Activated T-cell treated with anti-CD3 and anti-CD28 coated beads, Interleukin-2, amount 50 U/mL, for 72 hours (primary cell): ENCODE data around the gene CADM1. TPM values are rescaled to one million over a fixed set of nuclear protein-coding genes. Genes with fewer than 3 reads are reported as not detected.

Experiments
- ATAC-seq, 2 donors: fragments of 150-1000 bp; cut with Tn5 transposase; replicated peaks in 1 of 2; 2 replicates each; pipeline ENCODE4 v1.10.0; 2021; ENCODE audit warnings: moderate library complexity in 2 of 2, mild to moderate bottlenecking in 1 of 2
- DNase-seq, 2 donors: peaks; one replicate each; pipeline ENCODE4 v3.0.0; 2021 to 2022; ENCODE audit warnings: mixed read lengths in 1 of 2
- H3K27ac Mint-ChIP-seq: one replicate; pipeline ENCODE4 v1.8.0; 2022; ENCODE audit warnings: mild to moderate bottlenecking, moderate library complexity, mixed read lengths
- H3K27me3 Mint-ChIP-seq: one replicate; pipeline ENCODE4 v1.8.0; 2022; ENCODE audit warnings: low read depth, mixed read lengths
- H3K36me3 Mint-ChIP-seq, 2 donors: one replicate each; pipeline ENCODE4 v1.8.0; 2022; ENCODE audit warnings: mixed read lengths in 2 of 2, mild to moderate bottlenecking in 1 of 2; ENCODE audit not compliant: insufficient read depth in 2 of 2
- H3K4me1 Mint-ChIP-seq: one replicate; pipeline ENCODE4 v1.8.0; 2022; ENCODE audit warnings: low read depth, mixed read lengths
- H3K4me3 Mint-ChIP-seq, 2 donors: one replicate each; pipeline ENCODE4 v1.8.0; 2022; ENCODE audit warnings: mild to moderate bottlenecking in 2 of 2, mixed read lengths in 2 of 2, moderate library complexity in 2 of 2
- H3K9me3 Mint-ChIP-seq, 2 donors: one replicate each; pipeline ENCODE4 v1.8.0; 2022; ENCODE audit warnings: mixed read lengths in 2 of 2
- total RNA-seq, 2 donors: library from RNA; stranded (reverse); gene quantifications; one replicate each; pipeline ENCODE4 v1.2.3, GENCODE V29; 2022

The CADM1 gene
- total RNA-seq, 2 donors from 2014 or later: 1.7 to 2.1 TPM

GRCh38 chr11:115220911-115221310 lies 283.3 kb downstream of the CADM1 start:
- H3K36me3 Mint-ChIP-seq: no peaks in the 10 kb centered on the region

GRCh38 chr11:115220423-115220822 lies 283.8 kb downstream of the CADM1 start:
- Mint-ChIP-seq H3K36me3 (no peaks in the 10 kb centered on the region), H3K27me3 (peaks cover 37% of the 10 kb centered on the region), H3K4me3 (no peak overlapping the region), H3K27ac (no peak overlapping the region), H3K4me1 (peaks cover 24% of the 10 kb centered on the region), H3K9me3 (peaks cover 0 to 1% of the 10 kb centered on the region in 2 donors)
- ATAC-seq: no peak
- DNase-seq: no peak

More at GRCh38 chr11:115220911-115221310, 283.3 kb downstream of the CADM1 start:
- ATAC-seq: no peak
- Mint-ChIP-seq H3K9me3 (peaks cover 0 to 1% of the 10 kb centered on the region in 2 donors), H3K4me3 (peak overlapping the region in 1 of 2 donors; percentile 79), H3K4me1 (peaks cover 24% of the 10 kb centered on the region), H3K27ac (no peak overlapping the region), H3K27me3 (peaks cover 40% of the 10 kb centered on the region)
- no peak for DNase-seq

DNA sequence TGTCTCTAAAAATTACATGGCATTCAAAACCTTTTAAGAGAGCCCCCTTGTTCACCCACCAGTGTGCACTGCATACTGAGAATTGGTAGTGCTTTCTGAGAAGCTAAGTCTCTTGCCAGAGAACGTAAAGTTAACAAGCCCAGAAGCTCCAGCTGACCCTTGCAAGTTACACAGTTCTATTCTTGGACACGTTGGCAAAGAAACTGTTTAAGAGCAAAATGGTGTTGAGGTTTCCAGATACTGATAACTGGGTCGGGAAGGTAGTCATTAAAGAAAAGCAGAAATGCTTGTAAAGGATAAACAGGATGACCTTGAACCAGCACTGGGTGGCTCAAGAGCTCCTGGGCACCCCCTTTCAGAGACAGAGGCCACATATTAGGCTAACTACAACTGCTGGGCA lies 284.8 kb downstream of the CADM1 start:
- no peak overlapping the region for H3K4me3 Mint-ChIP-seq
- H3K9me3 Mint-ChIP-seq: peaks cover 0 to 1% of the 10 kb centered on the region in 2 donors
- no peak overlapping the region for H3K27ac Mint-ChIP-seq
- H3K4me1 Mint-ChIP-seq: peaks cover 24% of the 10 kb centered on the region
- ATAC-seq (no peak), DNase-seq (no peak)
- H3K36me3 Mint-ChIP-seq: no peaks in the 10 kb centered on the region
- peaks cover 27% of the 10 kb centered on the region for H3K27me3 Mint-ChIP-seq

DNA sequence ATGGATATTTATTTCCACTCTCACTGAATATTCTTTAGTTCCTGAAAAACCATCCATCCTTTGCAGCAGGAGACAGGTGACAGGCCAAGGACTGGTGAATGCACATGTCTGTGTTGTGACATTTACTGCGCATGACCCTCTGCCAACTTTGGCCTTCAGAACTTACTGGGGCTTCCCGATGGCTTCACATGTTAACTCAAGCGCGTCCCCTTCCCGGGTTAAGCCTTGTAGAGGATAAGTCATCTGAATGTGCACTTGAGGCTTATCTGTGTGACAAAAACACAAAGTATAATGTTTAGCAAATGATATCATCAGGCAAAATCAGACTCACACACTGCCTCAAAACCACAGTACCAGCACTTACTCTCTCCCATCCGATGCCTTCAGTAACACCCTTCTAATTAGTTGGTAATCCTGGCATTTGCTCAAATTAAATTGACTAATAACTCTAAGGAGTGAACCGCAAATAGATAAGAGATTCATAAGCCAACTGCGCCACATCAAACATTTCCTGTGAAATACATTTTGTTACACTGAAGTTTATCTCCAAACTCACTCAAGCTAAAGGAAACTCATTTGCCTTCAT lies 286.4 kb downstream of the CADM1 start:
- peaks cover 15% of the 10 kb centered on the region for H3K4me1 Mint-ChIP-seq
- H3K27ac Mint-ChIP-seq: no peak overlapping the region
- H3K36me3 Mint-ChIP-seq: no peaks in the 10 kb centered on the region
- peak in 1 of 2 donors; percentile 44 for ATAC-seq
- DNase-seq: no peak
- peak overlapping the region in 1 of 2 donors; percentile 31 for H3K4me3 Mint-ChIP-seq
- H3K9me3 Mint-ChIP-seq: peaks cover 0 to 1% of the 10 kb centered on the region in 2 donors
- peaks cover 27% of the 10 kb centered on the region for H3K27me3 Mint-ChIP-seq

GRCh38 chr11:115215694-115216617 lies 288.3 kb downstream of the CADM1 start:
- ATAC-seq (no peak), DNase-seq (no peak)
- H3K4me1 Mint-ChIP-seq: no peaks in the 10 kb centered on the region
- peaks cover 27% of the 10 kb centered on the region for H3K27me3 Mint-ChIP-seq
- no peak overlapping the region for H3K27ac Mint-ChIP-seq
- H3K36me3 Mint-ChIP-seq: no peaks in the 10 kb centered on the region
- no peak overlapping the region for H3K4me3 Mint-ChIP-seq
- H3K9me3 Mint-ChIP-seq: no peaks in the 10 kb centered on the region

DNA sequence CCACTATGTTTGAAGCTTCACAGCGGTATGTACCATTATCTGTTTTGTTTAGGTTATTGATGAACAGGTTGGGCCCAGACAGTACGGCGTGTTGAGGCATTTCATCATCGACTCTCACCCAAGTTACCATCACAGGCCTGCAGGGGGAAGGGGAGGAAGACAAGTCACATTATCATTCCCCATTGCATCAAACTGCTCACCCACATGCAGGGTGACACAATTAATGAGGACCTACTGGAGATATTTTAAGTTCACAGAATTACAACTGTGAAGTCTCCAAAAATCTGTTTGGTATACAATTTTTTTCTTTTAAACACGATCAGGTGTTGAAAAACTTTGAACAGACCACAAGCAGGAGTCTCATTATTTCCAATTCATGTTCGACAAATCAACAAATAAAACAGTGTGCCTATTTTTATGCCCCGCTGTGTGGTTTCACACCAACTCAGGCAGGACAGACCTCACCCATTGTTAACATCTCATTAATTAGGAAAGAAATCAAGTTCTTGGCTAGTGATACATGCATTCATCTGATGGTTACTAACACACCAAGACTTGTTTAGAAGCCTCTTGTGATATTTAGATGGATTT lies 289.5 kb downstream of the CADM1 start:
- Mint-ChIP-seq H3K36me3 (no peaks in the 10 kb centered on the region), H3K27ac (no peak overlapping the region), H3K4me3 (no peak overlapping the region), H3K4me1 (no peaks in the 10 kb centered on the region), H3K9me3 (no peaks in the 10 kb centered on the region), H3K27me3 (peaks cover 27% of the 10 kb centered on the region)
- ATAC-seq: no peak
- no peak for DNase-seq

DNA sequence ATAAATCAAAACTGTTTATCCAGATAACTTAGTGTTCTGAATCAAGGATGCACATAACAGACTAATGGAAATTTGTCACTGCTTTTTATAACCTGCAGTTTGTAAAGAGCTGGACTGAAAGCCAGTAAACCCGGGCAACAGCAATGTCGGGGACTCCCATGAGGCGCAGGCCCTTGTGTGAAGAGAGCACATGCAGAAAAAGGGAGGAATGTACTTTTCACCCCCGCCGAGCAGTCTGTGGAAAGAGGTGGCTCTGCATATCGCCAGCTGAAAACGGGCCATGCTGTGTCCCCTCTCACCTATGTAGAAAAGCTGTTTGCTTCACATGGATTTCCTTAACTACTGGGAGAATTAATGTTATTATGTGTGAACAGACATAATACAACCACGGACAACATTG lies 291.2 kb downstream of the CADM1 start:
- Mint-ChIP-seq H3K36me3 (no peaks in the 10 kb centered on the region), H3K4me3 (no peak overlapping the region), H3K27ac (no peak overlapping the region), H3K27me3 (peaks cover 15% of the 10 kb centered on the region), H3K9me3 (no peaks in the 10 kb centered on the region), H3K4me1 (no peaks in the 10 kb centered on the region)
- ATAC-seq (no peak), DNase-seq (no peak)

DNA sequence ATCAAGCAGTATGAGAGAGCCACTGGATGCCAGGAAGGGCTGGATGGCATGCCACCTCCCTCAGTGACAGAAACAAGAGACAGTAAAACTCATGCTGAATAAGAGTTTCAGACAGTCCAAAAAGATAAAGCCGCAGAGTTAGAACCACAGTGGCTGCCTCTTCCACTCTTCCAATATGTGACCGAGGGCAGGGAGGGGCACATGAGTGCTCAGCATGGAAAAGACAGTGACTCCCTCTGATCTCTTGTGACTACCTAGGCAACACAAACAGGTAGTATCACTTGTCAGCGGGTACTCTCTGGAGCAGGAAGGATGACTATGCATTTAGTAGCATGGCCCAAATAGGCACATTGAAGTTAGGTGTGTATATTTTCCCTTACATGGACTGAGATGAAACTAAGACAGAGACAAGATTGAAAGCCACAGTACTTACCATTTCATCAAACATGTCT lies 295.4 kb downstream of the CADM1 start:
- DNase-seq: no peak
- H3K4me1 Mint-ChIP-seq: no peaks in the 10 kb centered on the region
- no peaks in the 10 kb centered on the region for H3K9me3 Mint-ChIP-seq
- H3K27ac Mint-ChIP-seq: no peak overlapping the region
- H3K4me3 Mint-ChIP-seq: no peak overlapping the region
- no peaks in the 10 kb centered on the region for H3K36me3 Mint-ChIP-seq
- peak in 1 of 2 donors; percentile 65 for ATAC-seq
- no peaks in the 10 kb centered on the region for H3K27me3 Mint-ChIP-seq

GRCh38 chr11:115207916-115208315 lies 296.3 kb downstream of the CADM1 start:
- Mint-ChIP-seq H3K9me3 (no peaks in the 10 kb centered on the region), H3K27me3 (peaks cover 5% of the 10 kb centered on the region), H3K4me1 (no peaks in the 10 kb centered on the region), H3K27ac (no peak overlapping the region), H3K36me3 (no peaks in the 10 kb centered on the region), H3K4me3 (no peak overlapping the region)
- DNase-seq: no peak
- no peak for ATAC-seq

DNA sequence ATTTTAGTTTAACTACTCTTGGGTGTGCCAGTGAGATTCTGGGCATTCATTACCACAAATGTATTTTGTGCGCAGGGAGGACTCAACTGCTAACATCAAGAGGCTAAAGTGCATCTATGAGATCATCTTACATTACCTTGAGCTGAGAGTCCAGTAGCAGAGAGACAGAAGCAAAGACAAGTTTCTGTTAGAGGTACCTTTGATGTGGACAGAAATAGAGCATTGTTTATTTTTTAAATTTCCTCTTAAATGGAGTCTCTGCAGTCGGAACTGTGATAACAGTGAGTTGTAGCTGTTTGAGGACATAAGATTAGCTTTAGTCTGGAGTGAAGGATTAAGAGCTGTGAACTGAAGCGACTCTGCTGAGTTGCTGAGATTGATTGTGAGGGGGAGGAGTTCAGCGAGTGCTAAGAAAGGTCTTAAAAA lies 297.0 kb downstream of the CADM1 start:
- H3K4me1 Mint-ChIP-seq: no peaks in the 10 kb centered on the region
- no peak overlapping the region for H3K27ac Mint-ChIP-seq
- H3K9me3 Mint-ChIP-seq: no peaks in the 10 kb centered on the region
- H3K36me3 Mint-ChIP-seq: no peaks in the 10 kb centered on the region
- peaks cover 6% of the 10 kb centered on the region for H3K27me3 Mint-ChIP-seq
- no peak for DNase-seq
- ATAC-seq: no peak
- H3K4me3 Mint-ChIP-seq: no peak overlapping the region

DNA sequence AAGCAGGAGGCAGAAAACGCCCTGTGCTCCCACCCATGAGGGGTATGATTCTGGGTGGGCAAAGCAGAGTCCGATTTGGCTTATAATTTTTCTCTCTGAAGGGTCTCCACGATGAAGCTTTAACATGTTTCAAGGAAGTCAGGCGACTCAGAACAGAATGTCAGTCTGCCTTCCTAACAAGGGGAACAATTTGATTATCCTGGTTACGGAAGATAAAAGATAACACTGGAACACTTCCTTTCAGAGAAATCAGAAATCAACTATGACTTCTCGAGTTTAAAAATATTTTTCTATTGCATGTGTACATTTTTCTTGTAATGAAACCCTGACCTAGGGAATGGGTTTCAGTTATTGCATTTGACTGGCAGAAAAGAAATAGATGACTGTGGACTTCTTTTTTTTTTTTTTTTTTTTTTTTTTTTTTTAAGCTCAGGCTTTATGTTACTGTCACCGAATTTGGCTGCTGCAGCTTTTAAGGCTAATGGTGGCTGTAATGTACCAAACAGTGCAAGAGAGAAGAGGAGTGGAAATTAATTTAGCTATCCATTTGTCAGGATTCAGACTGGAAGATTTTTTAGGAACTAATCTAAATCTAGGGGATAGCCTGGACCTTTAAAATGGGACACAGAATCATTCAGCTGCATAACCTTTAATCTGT lies 297.7 kb downstream of the CADM1 start:
- Mint-ChIP-seq H3K4me3 (no peak overlapping the region), H3K36me3 (no peaks in the 10 kb centered on the region), H3K4me1 (no peaks in the 10 kb centered on the region), H3K27ac (no peak overlapping the region), H3K9me3 (no peaks in the 10 kb centered on the region), H3K27me3 (peaks cover 6% of the 10 kb centered on the region)
- ATAC-seq (no peak), DNase-seq (no peak)

DNA sequence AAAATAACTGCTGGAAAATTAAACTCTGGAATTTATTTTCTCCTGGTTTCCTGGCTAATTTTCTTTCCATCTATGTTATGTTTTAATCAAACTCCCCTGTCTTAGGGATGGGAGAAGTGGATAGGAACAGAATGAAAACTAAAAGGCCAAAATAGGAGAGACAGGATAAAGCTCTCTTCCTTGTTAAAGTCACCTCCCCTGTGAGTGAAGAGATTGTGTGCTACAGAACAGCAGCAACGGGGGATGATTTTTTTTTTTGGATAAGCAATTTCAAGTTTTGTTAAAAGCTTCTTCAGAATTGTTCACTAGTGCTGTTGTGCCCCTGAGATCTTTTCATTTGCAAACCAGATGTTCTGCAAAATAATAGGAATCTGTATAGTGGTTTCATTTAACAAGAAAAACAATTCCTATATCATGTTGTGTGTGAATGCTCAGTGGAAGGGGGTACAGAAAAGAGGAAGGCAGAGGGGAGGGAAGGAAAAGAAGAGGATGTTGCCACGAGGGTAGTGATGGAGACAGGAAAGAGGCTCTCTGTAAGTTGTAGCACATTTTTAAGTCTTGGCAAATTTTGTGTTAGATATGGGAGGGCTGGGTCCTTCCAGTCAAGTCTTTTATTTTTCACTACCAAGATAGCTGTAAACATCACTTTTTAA lies 301.2 kb downstream of the CADM1 start:
- H3K27ac Mint-ChIP-seq: no peak overlapping the region
- ATAC-seq: no peak
- no peak overlapping the region for H3K4me3 Mint-ChIP-seq
- DNase-seq: no peak
- no peaks in the 10 kb centered on the region for H3K9me3 Mint-ChIP-seq
- H3K4me1 Mint-ChIP-seq: no peaks in the 10 kb centered on the region
- no peaks in the 10 kb centered on the region for H3K36me3 Mint-ChIP-seq
- peaks cover 6% of the 10 kb centered on the region for H3K27me3 Mint-ChIP-seq
